RWPE2 (cell line): Measurements from ENCODE around the gene SERAC1.
A peak's percentile ranks its signal among the peaks of the same experiment; 100 is the strongest.
"Not testable (repeated sequence)": the region's sequence is repeated elsewhere in the genome, so short reads cannot be mapped to it uniquely, and the experiment has no call there.

ENCODE experiments used
- ATAC-seq: fragments of 200-7000 bp; cut with Tn5 transposase; 3 replicates; pipeline ENCODE4 v1.9.1; 2021; ENCODE audit warnings: low read depth
- DNase-seq: peaks from one replicate; pipeline ENCODE4 v3.0.0-alpha.2; 2020; ENCODE audit warnings: low spot score
- H3K27ac ChIP-seq: fragments of 450-650 bp; 2 replicates; pipeline ENCODE4 v1.5.1; 2017; ENCODE audit warnings: mild to moderate bottlenecking; ENCODE audit not compliant: poor library complexity, severe bottlenecking
- H3K27me3 ChIP-seq: fragments of 250-450 bp; sonication (Bioruptor Pico); 2 replicates; pipeline ENCODE4 v1.5.1; 2021; ENCODE audit warnings: mild to moderate bottlenecking, moderate library complexity; ENCODE audit not compliant: insufficient read depth, poor library complexity, severe bottlenecking
- H3K36me3 ChIP-seq: fragments of 250-450 bp; sonication (Bioruptor Pico); 2 replicates; pipeline ENCODE4 v1.5.1; 2020; ENCODE audit warnings: low read depth, mild to moderate bottlenecking, moderate library complexity
- H3K4me1 ChIP-seq: fragments of 250-450 bp; sonication (Bioruptor Pico); 2 replicates; pipeline ENCODE4 v1.5.1; 2021; ENCODE audit warnings: mild to moderate bottlenecking, moderate library complexity; ENCODE audit not compliant: insufficient read depth, poor library complexity, severe bottlenecking
- H3K4me3 ChIP-seq: fragments of 250-450 bp; sonication (Bioruptor Pico); 2 replicates; pipeline ENCODE4 v1.5.1; 2021; ENCODE audit warnings: mild to moderate bottlenecking, moderate library complexity; ENCODE audit not compliant: severe bottlenecking
- H3K9me3 ChIP-seq: fragments of 250-450 bp; sonication (Bioruptor Pico); 2 replicates; pipeline ENCODE4 v1.5.1; 2021; ENCODE audit warnings: mild to moderate bottlenecking, moderate library complexity; ENCODE audit not compliant: severe bottlenecking
- CTCF ChIP-seq: fragments of 450-650 bp; IDR thresholded peaks from one replicate; pipeline ENCODE4 v1.5.1; 2017; ENCODE audit warnings: mild to moderate bottlenecking, moderate library complexity; ENCODE audit not compliant: poor library complexity, severe bottlenecking

The SERAC1 gene

DNA sequence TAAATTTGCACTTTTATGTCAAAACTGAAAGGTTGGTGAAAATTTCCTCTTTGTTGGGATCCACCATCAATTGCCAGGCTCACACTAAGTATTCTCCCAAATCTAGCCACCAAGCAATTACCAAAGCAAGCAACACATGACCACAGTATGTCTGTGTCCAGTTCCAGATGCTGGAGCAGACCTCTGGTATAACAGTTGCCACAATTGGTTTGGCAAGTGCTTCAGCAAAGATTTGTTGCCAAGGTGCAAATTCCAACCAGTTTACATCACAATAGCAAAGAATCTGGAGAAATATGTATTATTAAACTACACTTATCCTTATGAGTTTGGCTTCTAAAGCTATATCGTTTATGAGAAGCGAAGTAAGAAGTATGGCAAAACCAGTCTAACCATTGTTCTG lies 6.5 kb upstream of the SERAC1 start:
- Histone ChIP-seq H3K36me3 (peaks cover 11% of the 10 kb centered on the region), H3K4me1 (peaks cover 11% of the 10 kb centered on the region), H3K4me3 (no peak overlapping the region), H3K27me3 (no peaks in the 10 kb centered on the region), H3K27ac (no peak overlapping the region), H3K9me3 (no peaks in the 10 kb centered on the region)
- TF ChIP-seq CTCF = no peak
- no peak for DNase-seq
- ATAC-seq = no peak; the same call in 2 of the 3 replicates

GRCh38 chr6:158174024-158174423 lies 6.0 kb upstream of the SERAC1 start:
- no peak for TF ChIP-seq CTCF
- no peak overlapping the region for H3K4me3 ChIP-seq
- DNase-seq (no peak), ATAC-seq (no peak)
- H3K36me3 ChIP-seq = peaks cover 11% of the 10 kb centered on the region
- peaks cover 11% of the 10 kb centered on the region for H3K4me1 ChIP-seq
- H3K9me3 ChIP-seq = no peaks in the 10 kb centered on the region
- no peak overlapping the region for H3K27ac ChIP-seq
- H3K27me3 ChIP-seq = no peaks in the 10 kb centered on the region

- no peak for TF ChIP-seq CTCF
- Histone ChIP-seq H3K4me3 (no peak overlapping the region), H3K27ac (no peak overlapping the region), H3K27me3 (no peaks in the 10 kb centered on the region), H3K36me3 (peaks cover 9% of the 10 kb centered on the region), H3K9me3 (no peaks in the 10 kb centered on the region), H3K4me1 (peaks cover 14% of the 10 kb centered on the region)
- no peak for DNase-seq
- no peak for ATAC-seq
Observed at GRCh38 chr6:158172001-158172400, 3.9 kb upstream of the SERAC1 start.

DNA sequence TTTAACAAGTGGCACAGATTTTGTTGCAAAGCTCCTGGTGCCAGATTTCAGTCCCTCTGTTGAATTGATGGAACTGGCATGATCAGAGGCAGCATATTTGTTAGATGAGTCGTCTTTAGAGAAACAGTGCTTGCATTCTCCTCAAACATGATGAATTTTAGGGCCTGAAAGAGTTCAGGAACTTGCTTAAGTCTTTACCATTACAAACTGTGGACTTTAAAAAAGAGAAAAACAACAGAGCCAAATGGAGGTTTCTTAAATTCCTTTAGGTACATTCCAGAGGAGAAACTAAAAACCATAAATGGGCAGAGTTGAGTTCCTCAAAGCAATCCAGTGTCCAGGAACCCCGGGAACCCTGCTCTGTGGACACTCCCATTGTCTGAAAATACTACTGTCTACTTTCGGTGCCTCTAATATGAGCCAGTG lies 2.6 kb upstream of the SERAC1 start:
- peaks cover 14% of the 10 kb centered on the region for H3K4me1 ChIP-seq
- no peaks in the 10 kb centered on the region for H3K27me3 ChIP-seq
- H3K4me3 ChIP-seq = no peak overlapping the region
- ATAC-seq = peak; percentile 35
- H3K9me3 ChIP-seq = no peaks in the 10 kb centered on the region
- peaks cover 6% of the 10 kb centered on the region for H3K36me3 ChIP-seq
- H3K27ac ChIP-seq = peak overlapping the region; percentile 70
- no peak for TF ChIP-seq CTCF
- DNase-seq = no peak

GRCh38 chr6:158169634-158170033 lies 1.6 kb upstream of the SERAC1 start:
- not testable (repeated sequence) for H3K27me3 ChIP-seq, DNase-seq, H3K9me3 ChIP-seq, H3K36me3 ChIP-seq, ATAC-seq, H3K4me3 ChIP-seq
- H3K27ac ChIP-seq = peak overlapping the region; percentile 70
- H3K4me1 ChIP-seq = peaks cover 14% of the 10 kb centered on the region
